Measurements from ENCODE around the gene MRNIP. TPM values are rescaled to one million over a fixed set of nuclear protein-coding genes. Genes with fewer than 3 reads are reported as not detected.
A peak's percentile ranks its signal among the peaks of the same experiment; 100 is the strongest.

MRNIP gene
- total RNA-seq, 1 experiment from 2014 or later: 20.2 TPM

DNA sequence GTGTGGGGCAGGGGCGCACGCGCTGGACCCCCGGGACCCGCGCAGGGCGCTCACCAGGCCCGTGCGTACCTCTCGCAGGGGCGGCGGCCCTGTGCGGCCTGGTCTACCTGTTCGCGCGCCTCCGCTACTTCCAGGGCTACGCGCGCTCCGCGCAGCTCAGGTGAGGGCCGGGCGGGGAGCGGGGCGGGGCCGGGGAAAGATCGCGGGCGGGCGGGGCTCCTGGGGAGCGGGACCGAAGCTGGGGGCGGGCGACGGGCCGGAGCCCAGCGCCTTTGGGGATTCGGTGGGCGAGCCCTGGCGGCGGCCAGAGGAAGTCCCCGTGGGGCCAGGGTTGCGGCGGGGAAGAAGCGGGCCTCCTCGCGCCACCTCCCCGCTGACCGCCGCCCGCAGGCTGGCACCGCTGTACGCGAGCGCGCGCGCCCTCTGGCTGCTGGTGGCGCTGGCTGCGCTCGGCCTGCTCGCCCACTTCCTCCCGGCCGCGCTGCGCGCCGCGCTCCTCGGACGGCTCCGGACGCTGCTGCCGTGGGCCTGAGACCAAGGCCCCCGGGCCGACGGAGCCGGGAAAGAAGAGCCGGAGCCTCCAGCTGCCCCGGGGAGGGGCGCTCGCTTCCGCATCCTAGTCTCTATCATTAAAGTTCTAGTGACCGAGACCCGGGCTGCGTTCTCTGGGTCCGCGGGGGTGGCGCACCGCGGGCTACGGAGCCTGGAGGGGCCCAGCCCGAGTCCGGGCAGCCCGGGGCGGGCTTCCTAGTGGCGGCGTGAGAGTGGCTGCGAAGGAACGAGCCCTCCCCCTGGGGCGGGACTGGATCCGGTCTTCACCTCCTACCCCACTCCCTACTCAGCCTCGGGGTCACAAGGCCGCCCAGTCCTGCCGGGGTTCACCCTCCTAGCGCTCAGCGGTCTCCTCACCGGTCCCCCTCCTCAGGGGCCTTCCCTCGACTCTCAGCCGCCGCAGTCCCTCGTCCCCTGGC, 62.5 kb downstream of the MRNIP start:
- H3K27ac ChIP-seq (ENCODE audit: low read length): 0 out of 2 replicates have a peak overlapping the region, but pooled peaks have one; percentile 20
- no peaks in the 10 kb centered on the region for H4K20me1 ChIP-seq (ENCODE audit: low read length)
- H3K9me2 ChIP-seq (replicated peaks; ENCODE audit: low read length): no peaks in the 10 kb centered on the region
- no peaks in the 10 kb centered on the region for H3K36me3 ChIP-seq (ENCODE audit: low read depth, low read length)
- no peaks in the 10 kb centered on the region for H3K79me2 ChIP-seq (ENCODE audit: low read length)
- no peaks in the 10 kb centered on the region for H3K27me3 ChIP-seq (ENCODE audit: low read length)
- ATAC-seq (peak; percentile 81), DNase-seq (peak; percentile 74)
- peak overlapping the region; percentile 74 for H3K9ac ChIP-seq (ENCODE audit: low read length)
- no peak for TF ChIP-seq EZH2 (IDR thresholded peaks at IDR 0.05; ENCODE audit: low read length, unreplicated experiment)
- peak; percentile 58 for TF ChIP-seq CTCF (conservative IDR thresholded peaks at IDR 0.05; ENCODE audit: low read depth, low read length)
- BruUV-seq (replicated peaks): no TSS peak
- H3K4me2 ChIP-seq (ENCODE audit: low read length): peak overlapping the region; percentile 75
- peak overlapping the region; percentile 76 for H3K4me3 ChIP-seq (ENCODE audit: low read length)
- H3K9me3 ChIP-seq (ENCODE audit: low read length): no peaks in the 10 kb centered on the region
- POLR2A ChIA-PET (ENCODE audit: unreplicated experiment): no interaction called here
- CTCF ChIA-PET: interaction anchor here (0.5 to 0.7 kb wide), 6 partner anchors 8 to 1153 kb away, joined by 3 to 8 read pairs (median 6); no protein-coding TSS in a partner anchor
- no peaks in the 10 kb centered on the region for H3F3A ChIP-seq (ENCODE audit: low read length, unreplicated experiment)
- H2AFZ ChIP-seq (ENCODE audit: low read length): peak overlapping the region; percentile 75
- intact Hi-C loops (cut with micrococcal nuclease): loop anchor here (1.0 kb wide), 1 partner anchor 33 kb away; no protein-coding TSS in a partner anchor
- H3K4me1 ChIP-seq (ENCODE audit: insufficient read depth, low read length): peaks cover 8% of the 10 kb centered on the region; the same call in 1 of the 2 replicates

GRCh38 chr5:179795049-179795862, 63.4 kb downstream of the MRNIP start:
- TF ChIP-seq EZH2phosphoT487 (IDR thresholded peaks at IDR 0.05; ENCODE audit: borderline replicate concordance, low read length) (no peak), CTCF (conservative IDR thresholded peaks at IDR 0.05; ENCODE audit: low read depth, low read length) (no peak), EZH2 (IDR thresholded peaks at IDR 0.05; ENCODE audit: low read length, unreplicated experiment) (no peak)
- Histone ChIP-seq H3F3A (ENCODE audit: low read length, unreplicated experiment) (no peaks in the 10 kb centered on the region), H3K27ac (ENCODE audit: low read length) (0 out of 2 replicates have a peak overlapping the region, but pooled peaks have one; percentile 9), H3K36me3 (ENCODE audit: low read depth, low read length) (no peaks in the 10 kb centered on the region), H2AFZ (ENCODE audit: low read length) (peak overlapping the region; percentile 75), H3K9me2 (replicated peaks; ENCODE audit: low read length) (no peaks in the 10 kb centered on the region), H3K9ac (ENCODE audit: low read length) (peak overlapping the region; percentile 74), H3K79me2 (ENCODE audit: low read length) (no peaks in the 10 kb centered on the region), H3K4me3 (ENCODE audit: low read length) (peak overlapping the region; percentile 76), H3K9me3 (ENCODE audit: low read length) (no peaks in the 10 kb centered on the region), H3K27me3 (ENCODE audit: low read length) (no peaks in the 10 kb centered on the region), H3K4me2 (ENCODE audit: low read length) (peak overlapping the region; percentile 75), H4K20me1 (ENCODE audit: low read length) (no peaks in the 10 kb centered on the region), H3K4me1 (ENCODE audit: insufficient read depth, low read length) (peaks cover 8% of the 10 kb centered on the region; the same call in 1 of the 2 replicates)
- DNase-seq: peak; percentile 47
- intact Hi-C loops (cut with micrococcal nuclease): no loop called here
- ChIA-PET POLR2A (ENCODE audit: unreplicated experiment) (no interaction called here), CTCF (interaction anchor here (0.6 to 0.7 kb wide), 5 partner anchors 33 to 1152 kb away, joined by 3 to 8 read pairs (median 7); no protein-coding TSS in a partner anchor)
- BruUV-seq (replicated peaks): no TSS peak
- ATAC-seq: peak; percentile 25
